ENCODE data around the gene MTERF4. TPM values are rescaled to one million over a fixed set of nuclear protein-coding genes. Genes with fewer than 3 reads are reported as not detected.

The MTERF4 gene
- polyA plus RNA-seq, 1 donor from 2014 or later, result 142 TPM

DNA sequence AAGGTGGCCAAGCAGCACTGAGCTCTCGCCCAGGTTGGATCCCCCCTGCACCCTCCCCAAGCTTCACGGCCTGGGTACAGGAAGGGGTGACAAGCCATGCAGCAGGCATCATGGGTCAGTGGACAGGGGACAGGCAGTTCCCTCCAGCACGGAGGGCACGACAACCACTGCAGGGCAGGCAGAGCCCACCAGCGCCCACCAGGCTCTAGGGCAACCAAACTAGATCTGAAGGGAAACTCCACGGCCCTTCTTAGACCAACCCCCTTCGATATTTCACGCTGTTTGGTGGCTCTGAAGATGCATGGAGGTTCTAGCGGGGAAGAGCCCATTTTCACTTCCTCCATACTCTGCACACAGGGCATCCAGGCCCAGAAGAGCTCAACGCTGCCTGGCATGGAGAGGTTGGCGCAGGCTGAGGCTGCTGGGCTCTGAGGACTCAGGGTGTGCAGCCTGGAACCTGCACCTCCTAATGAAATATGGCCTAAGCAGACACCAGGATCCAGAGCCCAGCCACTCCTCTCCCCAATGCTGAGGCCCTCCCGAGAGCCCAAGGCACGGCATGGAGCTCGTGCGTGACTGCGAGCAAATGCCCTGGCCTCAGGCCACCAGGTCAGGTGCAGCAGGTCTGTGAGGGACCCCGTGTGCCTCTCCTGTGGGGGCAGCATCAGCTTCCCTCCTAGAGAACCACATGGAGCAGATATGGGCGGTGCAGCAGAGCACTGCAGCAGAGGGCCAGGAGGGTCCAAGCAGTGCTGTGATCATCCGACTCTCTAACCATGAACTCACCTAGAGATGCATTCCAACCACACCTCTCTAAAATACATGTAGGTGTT is 8.7 kb upstream of the MTERF4 start (continued):
- no peak for TF ChIP-seq EZH2 (IDR thresholded peaks at IDR 0.05; ENCODE audit: borderline replicate concordance, insufficient read depth, low read length, poor library complexity, severe bottlenecking)
- TF ChIP-seq POLR2AphosphoS5 (IDR thresholded peaks at IDR 0.05), result no peak

DNA sequence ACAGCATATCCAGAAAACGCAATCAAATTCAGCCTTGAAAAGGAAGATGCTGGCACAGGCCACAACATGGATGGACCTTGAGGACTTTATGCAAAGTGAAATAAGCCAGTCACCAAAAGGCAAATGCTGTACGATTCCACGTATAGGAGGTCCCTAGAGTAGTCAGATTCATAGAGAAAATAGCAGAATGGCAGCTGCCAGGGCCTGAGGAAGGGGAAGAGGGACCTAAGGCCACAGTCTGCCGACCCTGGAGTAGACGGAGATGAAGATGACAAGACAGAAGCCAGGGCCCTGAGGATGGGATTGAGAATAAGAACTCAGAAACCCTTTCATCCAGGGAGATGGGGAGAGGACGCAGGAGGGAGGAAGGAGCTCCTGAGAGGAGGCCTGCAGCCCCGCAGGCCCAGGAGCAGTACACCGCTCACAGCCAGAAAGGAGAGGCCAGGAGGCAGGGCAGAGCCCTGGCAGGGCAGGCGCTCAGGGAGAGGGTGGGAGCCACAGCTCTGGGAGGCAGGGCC is 8.1 kb upstream of the MTERF4 start:
- no peak overlapping the region for H3K4me3 ChIP-seq (ENCODE audit: low read length)
- H4K20me1 ChIP-seq (ENCODE audit: insufficient read depth), result no peaks in the 10 kb centered on the region
- no peak for TF ChIP-seq SMC3 (conservative IDR thresholded peaks at IDR 0.05; ENCODE audit: poor library complexity)
- TF ChIP-seq RAD21 (conservative IDR thresholded peaks at IDR 0.05), result no peak
- TF ChIP-seq EZH2 (IDR thresholded peaks at IDR 0.05; ENCODE audit: borderline replicate concordance, insufficient read depth, low read length, poor library complexity, severe bottlenecking), result no peak
- no peak for TF ChIP-seq MXI1 (conservative IDR thresholded peaks at IDR 0.05; ENCODE audit: poor library complexity, severe bottlenecking)
- TF ChIP-seq EP300 (conservative IDR thresholded peaks at IDR 0.05; ENCODE audit: poor library complexity, severe bottlenecking), result no peak
- TF ChIP-seq TAF1 (IDR thresholded peaks at IDR 0.05; ENCODE audit: low read depth), result no peak
- TF ChIP-seq POLR2AphosphoS5 (IDR thresholded peaks at IDR 0.05), result no peak
- no peak overlapping the region for H2AFZ ChIP-seq (ENCODE audit: low read depth, low read length)
- no peaks in the 10 kb centered on the region for H3K36me3 ChIP-seq (ENCODE audit: insufficient read depth, low read length)
- H3K27ac ChIP-seq (ENCODE audit: low read length), result no peak overlapping the region
- no peak overlapping the region for H3K9ac ChIP-seq (ENCODE audit: low read length)
- H3K9me3 ChIP-seq (ENCODE audit: low read length), result no peaks in the 10 kb centered on the region
- H3K27me3 ChIP-seq (ENCODE audit: insufficient read depth, low read depth, low read length), result no peaks in the 10 kb centered on the region
- no peaks in the 10 kb centered on the region for H3K79me2 ChIP-seq (replicated peaks; ENCODE audit: insufficient read depth, low read length)
- no peaks in the 10 kb centered on the region for H3F3A ChIP-seq (ENCODE audit: insufficient read depth, low read length, poor library complexity, severe bottlenecking)
- H3K9me2 ChIP-seq (ENCODE audit: insufficient read depth, low read length), result no peaks in the 10 kb centered on the region
- no peak overlapping the region for H3K4me2 ChIP-seq (ENCODE audit: low read length)

DNA sequence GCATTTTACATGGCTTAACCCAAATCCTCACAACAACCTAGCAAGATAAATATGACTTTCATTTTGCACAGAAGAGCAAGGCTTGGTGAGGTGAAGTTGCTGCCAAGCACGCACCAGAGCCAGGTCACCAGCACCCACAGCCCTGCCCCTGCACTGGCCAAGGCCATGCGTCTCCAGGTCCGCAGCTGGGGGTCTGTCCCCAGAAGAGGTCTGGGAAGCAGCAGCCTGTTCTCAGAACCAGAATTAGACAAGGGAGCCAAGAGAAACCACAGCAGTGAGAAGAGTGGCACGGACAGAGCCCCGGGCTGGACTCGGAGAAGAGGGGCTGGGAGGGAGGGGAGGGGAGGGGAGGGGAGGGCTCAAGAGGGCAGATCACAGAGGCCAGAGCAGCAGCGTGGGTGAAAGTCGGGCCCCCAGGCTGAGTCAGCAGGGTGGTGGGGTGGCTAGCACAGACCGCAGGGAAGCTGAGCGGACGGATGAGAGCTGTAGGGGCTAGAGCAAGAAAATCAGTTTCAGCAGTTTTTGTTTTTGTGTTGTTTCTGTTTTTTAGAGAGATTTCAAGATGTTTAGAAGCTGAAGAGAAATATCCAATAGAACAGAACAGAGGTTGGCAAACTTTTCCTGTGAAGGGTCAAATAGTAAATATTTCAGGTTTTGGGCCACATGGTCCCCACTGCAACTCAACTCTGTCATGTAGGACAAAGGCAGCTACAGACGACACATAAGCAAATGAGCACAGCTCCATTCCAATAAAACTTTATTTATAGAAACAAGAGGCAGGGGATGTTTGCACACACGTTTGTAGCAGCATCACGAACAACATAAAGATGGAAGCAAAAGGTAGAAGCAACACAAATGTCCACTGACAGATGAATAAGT is 7.4 kb upstream of the MTERF4 start:
- H3K9ac ChIP-seq (ENCODE audit: low read length), result no peak overlapping the region
- TF ChIP-seq EZH2 (IDR thresholded peaks at IDR 0.05; ENCODE audit: borderline replicate concordance, insufficient read depth, low read length, poor library complexity, severe bottlenecking) (no peak), TAF1 (IDR thresholded peaks at IDR 0.05; ENCODE audit: low read depth) (no peak), MXI1 (conservative IDR thresholded peaks at IDR 0.05; ENCODE audit: poor library complexity, severe bottlenecking) (no peak), EP300 (conservative IDR thresholded peaks at IDR 0.05; ENCODE audit: poor library complexity, severe bottlenecking) (no peak), RAD21 (conservative IDR thresholded peaks at IDR 0.05) (no peak), SMC3 (conservative IDR thresholded peaks at IDR 0.05; ENCODE audit: poor library complexity) (no peak), POLR2AphosphoS5 (IDR thresholded peaks at IDR 0.05) (no peak)
- TF ChIP-seq, protein P1, sequence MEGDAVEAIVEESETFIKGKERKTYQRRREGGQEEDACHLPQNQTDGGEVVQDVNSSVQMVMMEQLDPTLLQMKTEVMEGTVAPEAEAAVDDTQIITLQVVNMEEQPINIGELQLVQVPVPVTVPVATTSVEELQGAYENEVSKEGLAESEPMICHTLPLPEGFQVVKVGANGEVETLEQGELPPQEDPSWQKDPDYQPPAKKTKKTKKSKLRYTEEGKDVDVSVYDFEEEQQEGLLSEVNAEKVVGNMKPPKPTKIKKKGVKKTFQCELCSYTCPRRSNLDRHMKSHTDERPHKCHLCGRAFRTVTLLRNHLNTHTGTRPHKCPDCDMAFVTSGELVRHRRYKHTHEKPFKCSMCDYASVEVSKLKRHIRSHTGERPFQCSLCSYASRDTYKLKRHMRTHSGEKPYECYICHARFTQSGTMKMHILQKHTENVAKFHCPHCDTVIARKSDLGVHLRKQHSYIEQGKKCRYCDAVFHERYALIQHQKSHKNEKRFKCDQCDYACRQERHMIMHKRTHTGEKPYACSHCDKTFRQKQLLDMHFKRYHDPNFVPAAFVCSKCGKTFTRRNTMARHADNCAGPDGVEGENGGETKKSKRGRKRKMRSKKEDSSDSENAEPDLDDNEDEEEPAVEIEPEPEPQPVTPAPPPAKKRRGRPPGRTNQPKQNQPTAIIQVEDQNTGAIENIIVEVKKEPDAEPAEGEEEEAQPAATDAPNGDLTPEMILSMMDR (IDR thresholded peaks at IDR 0.05; ENCODE audit: poor library complexity, severe bottlenecking), result no peak
- TF ChIP-seq, protein P2, sequence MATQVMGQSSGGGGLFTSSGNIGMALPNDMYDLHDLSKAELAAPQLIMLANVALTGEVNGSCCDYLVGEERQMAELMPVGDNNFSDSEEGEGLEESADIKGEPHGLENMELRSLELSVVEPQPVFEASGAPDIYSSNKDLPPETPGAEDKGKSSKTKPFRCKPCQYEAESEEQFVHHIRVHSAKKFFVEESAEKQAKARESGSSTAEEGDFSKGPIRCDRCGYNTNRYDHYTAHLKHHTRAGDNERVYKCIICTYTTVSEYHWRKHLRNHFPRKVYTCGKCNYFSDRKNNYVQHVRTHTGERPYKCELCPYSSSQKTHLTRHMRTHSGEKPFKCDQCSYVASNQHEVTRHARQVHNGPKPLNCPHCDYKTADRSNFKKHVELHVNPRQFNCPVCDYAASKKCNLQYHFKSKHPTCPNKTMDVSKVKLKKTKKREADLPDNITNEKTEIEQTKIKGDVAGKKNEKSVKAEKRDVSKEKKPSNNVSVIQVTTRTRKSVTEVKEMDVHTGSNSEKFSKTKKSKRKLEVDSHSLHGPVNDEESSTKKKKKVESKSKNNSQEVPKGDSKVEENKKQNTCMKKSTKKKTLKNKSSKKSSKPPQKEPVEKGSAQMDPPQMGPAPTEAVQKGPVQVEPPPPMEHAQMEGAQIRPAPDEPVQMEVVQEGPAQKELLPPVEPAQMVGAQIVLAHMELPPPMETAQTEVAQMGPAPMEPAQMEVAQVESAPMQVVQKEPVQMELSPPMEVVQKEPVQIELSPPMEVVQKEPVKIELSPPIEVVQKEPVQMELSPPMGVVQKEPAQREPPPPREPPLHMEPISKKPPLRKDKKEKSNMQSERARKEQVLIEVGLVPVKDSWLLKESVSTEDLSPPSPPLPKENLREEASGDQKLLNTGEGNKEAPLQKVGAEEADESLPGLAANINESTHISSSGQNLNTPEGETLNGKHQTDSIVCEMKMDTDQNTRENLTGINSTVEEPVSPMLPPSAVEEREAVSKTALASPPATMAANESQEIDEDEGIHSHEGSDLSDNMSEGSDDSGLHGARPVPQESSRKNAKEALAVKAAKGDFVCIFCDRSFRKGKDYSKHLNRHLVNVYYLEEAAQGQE (IDR thresholded peaks at IDR 0.05; ENCODE audit: borderline replicate concordance), result no peak
- H3K79me2 ChIP-seq (replicated peaks; ENCODE audit: insufficient read depth, low read length), result no peaks in the 10 kb centered on the region
- no peak overlapping the region for H2AFZ ChIP-seq (ENCODE audit: low read depth, low read length)
- H3K9me3 ChIP-seq (ENCODE audit: low read length), result no peaks in the 10 kb centered on the region
- no peak overlapping the region for H3K4me2 ChIP-seq (ENCODE audit: low read length)
- H3K36me3 ChIP-seq (ENCODE audit: insufficient read depth, low read length), result no peaks in the 10 kb centered on the region
- no peaks in the 10 kb centered on the region for H3F3A ChIP-seq (ENCODE audit: insufficient read depth, low read length, poor library complexity, severe bottlenecking)
- H4K20me1 ChIP-seq (ENCODE audit: insufficient read depth), result no peaks in the 10 kb centered on the region
- no peak overlapping the region for H3K27ac ChIP-seq (ENCODE audit: low read length)
- H3K9me2 ChIP-seq (ENCODE audit: insufficient read depth, low read length), result no peaks in the 10 kb centered on the region
- no peak overlapping the region for H3K4me3 ChIP-seq (ENCODE audit: low read length)
- H3K27me3 ChIP-seq (ENCODE audit: insufficient read depth, low read depth, low read length), result no peaks in the 10 kb centered on the region
